ENCODE measurements around the gene ZBTB48. TPM values are rescaled to one million over a fixed set of nuclear protein-coding genes. Genes with fewer than 3 reads are reported as not detected.

The ZBTB48 gene
- total and polyA plus RNA-seq, 4 donors: 21.6 to 41.3 (median 34.3) TPM

DNA sequence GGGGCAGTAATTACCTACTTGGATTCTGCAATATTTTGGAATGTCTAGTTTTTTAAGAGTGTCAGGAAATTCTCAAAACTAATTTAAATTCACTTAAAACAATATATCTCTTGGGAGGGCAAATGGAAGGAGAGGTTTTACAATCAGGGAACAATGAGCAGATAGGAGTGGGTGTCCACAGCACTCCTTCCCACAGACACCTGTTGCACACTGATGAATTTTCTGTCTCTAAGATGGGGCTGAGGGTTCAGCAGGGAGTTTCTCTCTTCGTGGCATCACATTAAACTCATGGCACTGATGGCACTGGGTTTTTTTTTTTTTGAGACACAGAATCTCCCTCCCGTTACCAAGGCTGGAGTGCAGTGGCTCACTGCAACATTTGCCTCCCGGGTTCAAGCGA lies 39.3 kb downstream of the ZBTB48 start:
- Histone ChIP-seq H3K9ac (ENCODE audit: insufficient read depth in 1 of 2, low read length in 2 of 2) (no peak overlapping the region), H3K4me3 (no peak overlapping the region), H3K9me3 (ENCODE audit: control insufficient read depth in 4 of 4, insufficient read depth in 3 of 4, low read length in 3 of 4) (peaks cover 0 to 3% (median 0%) of the 10 kb centered on the region in 4 donors), H3K4me1 (ENCODE audit: control insufficient read depth in 5 of 5, insufficient read depth in 5 of 5, low read length in 5 of 5) (peaks cover 0 to 2% (median 0%) of the 10 kb centered on the region in 5 donors), H3K36me3 (ENCODE audit: control insufficient read depth in 4 of 4, insufficient read depth in 4 of 4, low read length in 4 of 4) (peaks cover 7 to 34% (median 30%) of the 10 kb centered on the region in 4 donors), H3K27me3 (ENCODE audit: control insufficient read depth in 3 of 3, insufficient read depth in 3 of 3, low read length in 2 of 3) (no peaks in the 10 kb centered on the region), H3K27ac (ENCODE audit: low read depth in 1 of 2, low read length in 1 of 2) (no peak overlapping the region)
- TF ChIP-seq, protein P1, sequence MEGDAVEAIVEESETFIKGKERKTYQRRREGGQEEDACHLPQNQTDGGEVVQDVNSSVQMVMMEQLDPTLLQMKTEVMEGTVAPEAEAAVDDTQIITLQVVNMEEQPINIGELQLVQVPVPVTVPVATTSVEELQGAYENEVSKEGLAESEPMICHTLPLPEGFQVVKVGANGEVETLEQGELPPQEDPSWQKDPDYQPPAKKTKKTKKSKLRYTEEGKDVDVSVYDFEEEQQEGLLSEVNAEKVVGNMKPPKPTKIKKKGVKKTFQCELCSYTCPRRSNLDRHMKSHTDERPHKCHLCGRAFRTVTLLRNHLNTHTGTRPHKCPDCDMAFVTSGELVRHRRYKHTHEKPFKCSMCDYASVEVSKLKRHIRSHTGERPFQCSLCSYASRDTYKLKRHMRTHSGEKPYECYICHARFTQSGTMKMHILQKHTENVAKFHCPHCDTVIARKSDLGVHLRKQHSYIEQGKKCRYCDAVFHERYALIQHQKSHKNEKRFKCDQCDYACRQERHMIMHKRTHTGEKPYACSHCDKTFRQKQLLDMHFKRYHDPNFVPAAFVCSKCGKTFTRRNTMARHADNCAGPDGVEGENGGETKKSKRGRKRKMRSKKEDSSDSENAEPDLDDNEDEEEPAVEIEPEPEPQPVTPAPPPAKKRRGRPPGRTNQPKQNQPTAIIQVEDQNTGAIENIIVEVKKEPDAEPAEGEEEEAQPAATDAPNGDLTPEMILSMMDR (IDR thresholded peaks at IDR 0.05; ENCODE audit: control extremely low read depth, extremely low read depth): no peak
- WGBS, 2 donors: 97% methylated on average over 4 of the region's 4 CpGs
- ATAC-seq (ENCODE audit: insufficient read depth, low FRiP score) (no peak), DNase-seq (no peak)

DNA sequence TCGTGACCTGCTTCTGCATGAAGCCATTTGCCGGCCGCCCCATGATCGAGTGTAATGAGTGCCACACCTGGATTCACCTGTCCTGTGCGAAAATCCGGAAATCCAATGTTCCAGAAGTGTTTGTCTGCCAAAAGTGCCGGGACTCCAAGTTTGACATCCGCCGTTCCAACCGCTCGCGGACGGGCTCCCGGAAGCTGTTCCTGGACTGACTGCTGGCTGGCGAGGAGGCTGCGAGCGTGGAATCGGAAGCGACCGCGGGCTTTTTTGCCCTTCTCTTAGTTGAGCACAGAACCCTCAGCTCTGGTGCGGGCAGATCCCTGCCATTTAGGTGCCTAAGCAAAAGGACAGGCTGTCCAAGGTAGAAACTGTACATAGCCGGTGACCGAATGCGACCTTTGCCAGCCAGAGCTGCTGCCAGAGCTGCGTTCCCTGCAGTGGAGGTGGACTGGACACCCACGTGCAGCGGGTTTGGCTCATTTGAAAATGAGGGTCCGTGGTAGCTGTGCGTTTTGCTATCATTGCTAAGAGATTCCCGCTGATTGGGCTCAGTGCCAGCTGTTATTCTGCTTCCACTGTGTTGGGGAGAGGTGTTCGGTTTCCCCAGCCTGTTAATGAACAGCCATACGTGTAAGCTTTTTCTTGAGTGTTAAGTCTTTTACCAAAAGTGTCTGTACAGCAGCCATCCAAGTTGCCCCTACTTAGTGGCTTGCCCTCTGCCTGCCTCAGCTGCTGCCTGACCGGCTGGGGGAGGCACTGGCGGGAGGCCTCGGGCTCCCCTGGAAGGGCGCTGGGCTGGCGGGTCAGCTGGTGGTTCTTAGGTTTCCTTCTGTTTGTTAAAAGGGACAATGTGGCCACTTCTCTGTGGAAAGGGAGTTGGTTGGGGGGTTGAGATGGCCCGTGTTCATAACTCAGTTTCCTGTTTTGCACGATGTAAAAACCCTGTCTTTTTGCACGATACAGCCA lies 41.9 kb downstream of the ZBTB48 start:
- Histone ChIP-seq H3K9ac (ENCODE audit: insufficient read depth in 1 of 2, low read length in 2 of 2) (no peak overlapping the region), H3K27ac (ENCODE audit: low read depth in 1 of 2, low read length in 1 of 2) (no peak overlapping the region), H3K9me3 (ENCODE audit: control insufficient read depth in 4 of 4, insufficient read depth in 3 of 4, low read length in 3 of 4) (peaks cover 0 to 3% (median 0%) of the 10 kb centered on the region in 4 donors), H3K4me1 (ENCODE audit: control insufficient read depth in 5 of 5, insufficient read depth in 5 of 5, low read length in 5 of 5) (peaks cover 0 to 8% (median 0%) of the 10 kb centered on the region in 5 donors), H3K27me3 (ENCODE audit: control insufficient read depth in 3 of 3, insufficient read depth in 3 of 3, low read length in 2 of 3) (no peaks in the 10 kb centered on the region), H3K36me3 (ENCODE audit: control insufficient read depth in 4 of 4, insufficient read depth in 4 of 4, low read length in 4 of 4) (peaks cover 7 to 34% (median 30%) of the 10 kb centered on the region in 4 donors), H3K4me3 (no peak overlapping the region)
- DNase-seq (no peak), ATAC-seq (ENCODE audit: insufficient read depth, low FRiP score) (no peak)
- TF ChIP-seq, protein P1 (IDR thresholded peaks at IDR 0.05; ENCODE audit: control extremely low read depth, extremely low read depth): no peak
- 92 to 93% methylated on average over 41 of the region's 41 CpGs for WGBS, 2 donors

- Histone ChIP-seq H3K9me3 (ENCODE audit: control insufficient read depth in 4 of 4, insufficient read depth in 3 of 4, low read length in 3 of 4) (peaks cover 0 to 3% (median 0%) of the 10 kb centered on the region in 4 donors), H3K36me3 (ENCODE audit: control insufficient read depth in 4 of 4, insufficient read depth in 4 of 4, low read length in 4 of 4) (peaks cover 7 to 34% (median 31%) of the 10 kb centered on the region in 4 donors), H3K27ac (ENCODE audit: low read depth in 1 of 2, low read length in 1 of 2) (no peak overlapping the region), H3K4me1 (ENCODE audit: control insufficient read depth in 5 of 5, insufficient read depth in 5 of 5, low read length in 5 of 5) (peaks cover 0 to 8% (median 0%) of the 10 kb centered on the region in 5 donors), H3K4me3 (no peak overlapping the region), H3K27me3 (ENCODE audit: control insufficient read depth in 3 of 3, insufficient read depth in 3 of 3, low read length in 2 of 3) (no peaks in the 10 kb centered on the region), H3K9ac (ENCODE audit: insufficient read depth in 1 of 2, low read length in 2 of 2) (no peak overlapping the region)
- TF ChIP-seq, protein P1 (IDR thresholded peaks at IDR 0.05; ENCODE audit: control extremely low read depth, extremely low read depth): no peak
- ATAC-seq (ENCODE audit: insufficient read depth, low FRiP score) (no peak), DNase-seq (no peak)
- 89% methylated on average over 10 of the region's 10 CpGs for WGBS, 2 donors
These were observed 42.8 kb downstream of the ZBTB48 start for GRCh38 chr1:6622396-6623152.
